NB4 (cell line): ENCODE results near the gene PELI2.

Source experiments
- MYC ChIP-seq: IDR thresholded peaks from 2 replicates; pipeline ENCODE4 v1.6.1; 2011; ENCODE audit warnings: low read depth, low read length
- POLR2A ChIP-seq: IDR thresholded peaks from 2 replicates; pipeline ENCODE4 v1.6.1; 2011; ENCODE audit warnings: mild to moderate bottlenecking; ENCODE audit not compliant: insufficient read length; ENCODE audit errors: extremely low read depth
- TF ChIP-seq, protein P1 (sequence below): IDR thresholded peaks from one replicate; pipeline ENCODE4 v1.5.1; 2012; ENCODE audit warnings: low read depth, low read length
- TF ChIP-seq, protein P2 (sequence below): IDR thresholded peaks from 2 replicates; pipeline ENCODE4 v1.6.1; 2011; ENCODE audit warnings: low read depth, low read length

DNA sequence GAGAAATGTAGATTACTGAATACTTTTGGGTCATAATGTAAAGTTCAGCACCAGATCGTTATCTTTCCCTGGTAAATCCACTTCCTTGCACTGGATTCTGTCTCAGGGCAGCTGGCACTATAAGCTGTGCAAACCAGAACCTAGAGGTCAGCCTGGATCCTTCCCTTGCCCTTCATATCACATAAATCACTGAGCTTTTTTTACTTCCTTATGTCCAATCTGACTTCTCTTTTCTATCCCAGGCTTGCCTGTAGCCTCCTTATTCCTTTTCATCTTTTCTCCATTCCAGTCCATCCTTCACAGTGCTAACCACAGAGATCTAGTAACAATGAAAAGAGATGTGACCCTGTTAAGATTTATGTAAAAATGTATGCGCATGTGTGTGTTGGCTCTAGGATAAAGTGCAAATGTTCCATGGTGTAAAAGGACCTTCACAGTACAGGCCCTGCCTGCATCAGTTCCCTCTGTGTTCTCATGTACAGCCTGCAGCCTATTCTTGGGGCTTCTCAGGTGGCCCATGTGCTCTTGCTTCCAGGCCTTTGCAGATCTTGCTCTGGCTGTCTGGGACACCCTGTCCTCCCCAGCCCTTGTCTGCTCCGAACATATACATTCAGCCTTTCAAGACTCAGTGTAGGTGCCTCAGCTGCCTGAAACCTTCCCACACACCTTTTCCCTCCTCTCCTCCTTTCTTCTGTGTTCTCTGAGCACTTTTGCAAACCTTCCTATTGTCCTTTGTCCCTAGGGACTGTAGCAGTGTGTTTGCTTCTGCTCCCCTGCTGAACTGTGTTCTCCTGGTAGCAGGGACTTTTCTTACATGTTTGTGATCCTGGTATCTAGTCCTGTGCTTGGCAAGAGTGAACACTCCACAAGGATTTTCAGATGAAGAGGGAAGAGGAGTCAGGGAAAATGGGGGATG lies 30.0 kb downstream of the PELI2 start:
- TF ChIP-seq, protein P1, sequence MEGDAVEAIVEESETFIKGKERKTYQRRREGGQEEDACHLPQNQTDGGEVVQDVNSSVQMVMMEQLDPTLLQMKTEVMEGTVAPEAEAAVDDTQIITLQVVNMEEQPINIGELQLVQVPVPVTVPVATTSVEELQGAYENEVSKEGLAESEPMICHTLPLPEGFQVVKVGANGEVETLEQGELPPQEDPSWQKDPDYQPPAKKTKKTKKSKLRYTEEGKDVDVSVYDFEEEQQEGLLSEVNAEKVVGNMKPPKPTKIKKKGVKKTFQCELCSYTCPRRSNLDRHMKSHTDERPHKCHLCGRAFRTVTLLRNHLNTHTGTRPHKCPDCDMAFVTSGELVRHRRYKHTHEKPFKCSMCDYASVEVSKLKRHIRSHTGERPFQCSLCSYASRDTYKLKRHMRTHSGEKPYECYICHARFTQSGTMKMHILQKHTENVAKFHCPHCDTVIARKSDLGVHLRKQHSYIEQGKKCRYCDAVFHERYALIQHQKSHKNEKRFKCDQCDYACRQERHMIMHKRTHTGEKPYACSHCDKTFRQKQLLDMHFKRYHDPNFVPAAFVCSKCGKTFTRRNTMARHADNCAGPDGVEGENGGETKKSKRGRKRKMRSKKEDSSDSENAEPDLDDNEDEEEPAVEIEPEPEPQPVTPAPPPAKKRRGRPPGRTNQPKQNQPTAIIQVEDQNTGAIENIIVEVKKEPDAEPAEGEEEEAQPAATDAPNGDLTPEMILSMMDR: no peak
- TF ChIP-seq, protein P2, sequence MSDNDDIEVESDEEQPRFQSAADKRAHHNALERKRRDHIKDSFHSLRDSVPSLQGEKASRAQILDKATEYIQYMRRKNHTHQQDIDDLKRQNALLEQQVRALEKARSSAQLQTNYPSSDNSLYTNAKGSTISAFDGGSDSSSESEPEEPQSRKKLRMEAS: no peak
- TF ChIP-seq POLR2A (no peak), MYC (no peak)
